Right forelimb (tissue), 1 donor: ENCODE measurements around the gene VEZF1.
A peak's percentile ranks its signal among the peaks of the same experiment; 100 is the strongest.
"Not testable (repeated sequence)": the region's sequence is repeated elsewhere in the genome, so short reads cannot be mapped to it uniquely, and the experiment has no call there.

ENCODE experiments used
- DNase-seq: peaks from one replicate; pipeline ENCODE4 v3.0.0-alpha.2; 2018

VEZF1 gene

DNA sequence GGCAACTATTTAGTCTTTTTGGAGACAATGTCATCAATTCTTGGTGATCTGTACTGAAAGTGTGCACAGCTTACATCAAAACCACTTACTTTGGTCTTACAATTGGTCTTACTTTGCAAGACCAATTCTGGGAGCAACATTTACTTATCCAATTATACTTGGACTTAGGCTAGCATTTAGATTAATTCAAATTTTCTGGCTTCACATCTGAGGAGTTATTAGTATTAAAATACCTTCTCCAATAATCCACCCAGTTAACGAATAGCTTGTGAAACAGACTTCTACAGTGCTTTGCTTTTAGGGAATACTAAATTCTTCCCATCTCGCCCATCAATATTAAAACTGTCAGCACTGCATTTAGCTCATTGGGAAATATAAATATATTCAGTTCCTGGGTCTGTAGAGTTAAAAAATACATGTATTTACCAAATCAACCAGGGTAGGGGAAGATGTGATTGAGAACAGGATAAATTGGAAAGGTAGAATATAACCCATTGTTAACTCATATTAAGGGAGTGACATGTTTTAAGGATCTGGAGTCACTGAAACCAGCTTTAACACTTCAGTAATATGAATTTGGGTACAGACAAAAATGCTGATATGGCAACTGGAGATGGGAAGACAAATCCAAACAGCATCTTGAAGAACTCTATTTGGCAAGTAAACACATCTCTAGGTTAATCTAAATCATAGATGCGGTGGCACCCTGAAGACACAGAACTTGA is 9.2 kb upstream of the VEZF1 start:
- no peak for DNase-seq

DNA sequence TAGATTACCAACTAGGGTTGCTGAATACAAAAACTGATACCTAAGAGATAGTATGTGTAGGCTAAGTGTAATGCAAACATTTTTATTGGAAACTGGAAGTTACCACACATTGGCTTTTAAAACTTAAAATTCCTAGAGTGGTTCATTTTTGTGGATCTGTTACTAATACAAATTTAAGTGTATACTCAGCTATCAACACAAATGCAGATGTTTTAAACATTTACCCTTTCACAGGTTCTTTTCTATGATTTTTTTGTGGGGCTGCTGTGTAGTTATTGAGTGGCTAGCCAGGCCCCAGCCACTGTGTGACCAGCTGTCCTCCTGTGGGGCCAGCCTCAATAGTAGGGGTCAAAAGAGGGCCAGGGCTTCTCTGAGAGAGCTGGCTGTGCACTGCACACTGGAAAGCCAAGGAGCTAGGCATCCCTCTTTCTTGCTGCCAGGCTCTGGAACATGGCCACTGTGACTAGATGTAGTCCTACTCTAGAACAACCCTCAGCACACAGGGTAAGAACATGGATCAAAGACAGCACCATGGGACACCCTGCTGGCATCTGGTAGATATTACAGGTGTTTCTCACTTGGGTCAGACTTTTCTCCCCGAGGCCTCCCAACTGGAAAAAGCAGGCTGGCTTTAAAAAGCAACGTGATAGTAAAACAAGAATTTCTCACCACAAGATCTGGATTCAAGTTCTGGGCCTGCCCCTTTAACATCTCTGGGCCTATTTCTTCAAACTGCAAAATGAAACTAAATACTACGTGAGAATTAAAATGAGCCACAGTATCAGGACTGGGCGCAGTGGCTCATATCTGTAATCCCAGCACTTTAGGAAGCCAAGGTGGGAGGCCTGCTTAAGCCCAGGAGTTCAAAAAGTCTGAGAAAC is 7.3 kb upstream of the VEZF1 start:
- DNase-seq: peak; percentile 73

DNA sequence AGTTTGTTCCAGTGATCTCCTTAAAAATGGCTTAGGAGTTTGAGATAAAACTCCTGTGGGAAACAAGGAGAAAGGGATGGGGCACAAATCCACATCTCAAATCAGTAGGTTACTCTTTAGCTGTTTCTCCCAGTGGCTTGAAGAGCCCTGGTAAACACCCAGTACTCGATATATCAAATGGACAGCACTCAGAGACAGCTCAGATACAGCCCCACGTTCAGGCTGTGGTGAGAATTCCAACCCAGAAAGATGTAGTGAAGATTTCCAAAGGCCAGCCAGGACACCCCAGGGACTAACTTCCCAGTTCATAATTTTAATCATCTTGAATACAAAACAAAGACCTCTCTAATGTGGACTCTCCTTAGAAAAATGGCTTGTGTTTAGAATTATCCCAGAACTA is 6.4 kb upstream of the VEZF1 start:
- DNase-seq: no peak

DNA sequence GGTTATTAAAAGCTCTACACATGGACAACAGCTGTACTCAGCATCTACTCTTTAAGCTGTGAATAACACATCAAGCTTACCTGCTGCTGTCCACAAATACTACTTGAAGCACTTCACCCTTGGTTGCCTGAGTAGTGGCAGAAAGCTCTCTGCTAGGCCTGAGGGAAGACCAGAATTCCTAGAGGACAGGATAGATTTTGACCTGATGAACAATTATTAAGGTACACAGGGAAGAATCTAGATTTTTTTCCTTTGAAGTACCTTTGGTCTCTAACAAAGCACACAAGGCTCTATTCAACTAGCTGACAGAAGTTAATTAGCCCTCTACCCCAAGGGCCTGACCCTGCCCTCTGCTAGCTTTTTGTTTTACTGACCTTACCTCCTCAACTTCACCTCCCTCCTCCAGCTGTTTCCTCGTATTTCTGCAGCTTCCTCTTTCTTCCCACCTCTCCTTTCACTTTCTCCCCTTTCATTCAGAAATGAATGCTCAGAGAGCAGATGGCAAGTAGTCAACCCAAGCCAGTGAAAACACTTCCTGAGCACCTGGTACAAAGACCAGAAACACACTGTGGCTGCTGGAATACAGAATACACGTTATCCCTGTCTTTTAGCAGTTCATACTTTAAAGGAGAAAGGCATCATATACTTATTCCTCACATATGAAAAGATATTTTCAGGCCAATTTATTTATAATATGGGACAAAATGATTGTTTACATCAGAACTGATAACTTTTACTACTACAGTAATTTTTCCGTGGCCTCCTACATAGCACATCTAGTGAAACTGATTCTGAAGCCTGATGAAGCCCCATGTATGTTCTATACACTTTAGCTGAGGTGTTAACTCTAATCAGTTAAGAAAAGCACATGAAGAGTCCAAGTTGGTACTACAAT is 5.7 kb upstream of the VEZF1 start:
- no peak for DNase-seq

DNA sequence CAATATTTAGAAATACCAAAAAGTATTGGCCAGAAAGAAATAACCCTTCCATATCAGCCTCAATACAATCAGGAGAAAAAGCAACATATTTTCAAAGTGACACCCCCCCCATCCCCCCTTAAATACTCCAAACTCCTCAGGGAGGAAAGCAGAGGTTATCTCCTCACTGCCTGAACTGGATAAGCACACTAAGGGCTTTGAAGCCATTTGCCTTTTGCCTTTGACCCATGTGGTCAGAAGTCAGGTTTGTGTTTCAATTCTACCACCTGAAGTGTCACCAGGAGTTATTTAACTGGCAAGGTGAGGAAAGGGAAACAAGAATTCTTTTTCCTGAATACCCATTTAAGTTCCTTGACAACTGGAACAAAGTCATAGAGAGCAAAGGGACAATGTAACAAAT is 3.5 kb upstream of the VEZF1 start:
- DNase-seq: no peak

DNA sequence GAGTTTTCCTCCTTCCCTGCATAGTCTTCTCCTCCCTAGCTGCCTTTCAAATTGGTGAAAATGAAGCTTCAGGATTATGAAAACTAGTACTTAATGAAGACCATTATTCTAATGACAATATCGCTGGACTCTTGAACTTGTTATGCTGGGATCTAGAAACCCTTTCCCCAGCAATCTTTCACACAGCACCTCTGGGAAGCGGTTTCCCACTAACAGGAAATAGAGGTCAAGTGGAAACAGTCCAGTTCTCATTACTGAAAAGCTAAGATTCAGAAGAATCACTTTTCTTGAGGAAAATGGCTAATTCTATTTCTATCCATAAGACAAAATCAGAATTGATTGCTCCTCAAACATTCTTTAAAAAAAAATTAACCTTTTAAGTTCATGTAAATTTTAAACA is 2.0 kb upstream of the VEZF1 start:
- DNase-seq: no peak

DNA sequence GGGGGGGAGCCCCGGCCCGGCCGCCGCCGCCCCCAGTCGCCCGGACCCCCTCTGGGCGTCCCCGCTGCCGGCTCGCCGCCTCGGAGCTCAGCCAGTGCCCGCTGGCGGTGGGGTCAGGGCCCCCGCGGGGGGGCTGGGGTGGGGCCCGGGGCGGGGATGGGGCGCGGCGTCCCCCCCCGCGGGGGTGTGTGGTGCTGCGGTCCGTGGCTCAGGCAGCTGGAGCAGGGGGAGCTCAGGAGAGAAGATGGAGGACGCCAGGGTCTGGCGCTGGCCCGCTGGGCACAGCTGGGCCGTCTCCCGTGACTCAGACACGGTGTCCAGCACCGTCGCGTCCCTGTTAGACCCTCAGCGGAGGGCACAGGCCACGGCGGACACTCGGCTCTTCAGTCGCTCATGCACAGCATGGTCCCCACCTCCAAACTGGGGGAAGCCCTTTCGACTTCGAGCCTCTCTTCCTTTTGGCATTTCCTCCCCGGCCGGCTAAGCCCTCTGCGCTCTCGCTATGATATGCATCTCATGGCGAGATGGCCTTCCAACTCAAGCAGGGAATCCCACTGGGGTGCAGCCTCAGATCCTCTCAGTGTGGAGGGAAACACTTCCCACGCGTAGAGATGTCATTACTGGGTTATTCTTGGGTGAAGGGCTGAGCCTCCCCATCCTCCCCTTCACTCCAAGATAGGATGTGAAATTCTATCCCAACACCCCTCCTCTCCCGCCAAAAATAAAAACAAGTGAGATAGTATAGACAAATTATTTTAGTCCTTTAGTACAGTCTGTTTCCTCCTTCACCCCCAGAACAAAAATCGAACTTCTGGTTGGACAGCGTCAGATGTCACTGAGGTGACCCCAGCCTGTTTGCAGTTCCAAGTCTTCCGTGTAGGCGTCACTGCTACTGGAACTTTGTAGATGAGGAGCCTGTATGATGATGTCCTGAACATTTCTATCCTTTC is 522 bp upstream of the VEZF1 start:
- DNase-seq: peak; percentile 86

DNA sequence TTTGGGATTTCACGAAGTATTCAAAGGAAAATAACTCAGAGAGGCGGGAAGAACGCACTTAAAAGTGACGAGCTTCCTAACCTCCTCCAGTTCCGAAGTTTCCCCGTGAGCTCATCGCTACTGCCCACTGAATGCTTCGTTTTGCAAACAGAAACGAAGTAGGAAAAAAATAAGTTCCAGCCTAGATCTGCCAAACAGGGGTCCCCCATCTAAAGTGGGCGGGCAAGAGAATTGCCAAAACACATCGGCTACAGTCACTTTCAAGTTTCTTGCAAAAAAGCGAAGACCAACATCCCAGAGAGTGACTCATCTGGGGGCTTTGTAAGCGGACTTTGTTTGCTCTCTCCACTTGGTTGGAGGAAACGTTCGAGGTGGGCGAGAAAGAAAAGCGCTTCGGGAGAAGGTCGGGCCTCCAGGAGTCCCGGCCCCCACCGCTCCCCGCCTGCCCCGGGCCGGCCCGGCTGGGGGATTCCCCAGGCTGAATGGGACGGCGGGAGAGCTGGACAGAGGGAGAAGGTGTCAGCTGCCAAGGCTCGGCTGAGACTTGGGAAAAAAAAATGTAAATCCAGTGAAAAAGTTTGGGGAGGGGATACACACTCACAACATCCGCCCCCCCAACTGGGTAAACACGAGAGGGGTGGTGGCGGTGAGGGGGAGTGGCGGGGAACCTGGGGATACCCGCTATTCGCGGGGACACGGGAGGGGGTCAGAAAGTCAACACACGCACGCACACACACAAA is 1.0 kb downstream of the VEZF1 start:
- peak; percentile 76 for DNase-seq

DNA sequence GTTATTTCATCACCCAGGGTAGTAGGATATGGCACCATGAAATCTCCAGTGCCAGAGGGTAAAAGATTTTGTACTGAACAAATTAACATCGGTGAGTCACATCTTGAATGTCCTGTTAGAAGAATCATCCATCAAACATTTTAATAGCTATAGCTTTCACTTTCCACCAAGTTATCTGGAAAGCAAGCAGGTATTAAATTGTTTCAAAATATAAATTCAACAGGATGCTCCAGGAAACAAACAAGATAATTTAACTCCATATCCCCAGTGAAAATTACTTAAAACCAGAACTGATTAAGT is 2.4 kb downstream of the VEZF1 start:
- DNase-seq: no peak

DNA sequence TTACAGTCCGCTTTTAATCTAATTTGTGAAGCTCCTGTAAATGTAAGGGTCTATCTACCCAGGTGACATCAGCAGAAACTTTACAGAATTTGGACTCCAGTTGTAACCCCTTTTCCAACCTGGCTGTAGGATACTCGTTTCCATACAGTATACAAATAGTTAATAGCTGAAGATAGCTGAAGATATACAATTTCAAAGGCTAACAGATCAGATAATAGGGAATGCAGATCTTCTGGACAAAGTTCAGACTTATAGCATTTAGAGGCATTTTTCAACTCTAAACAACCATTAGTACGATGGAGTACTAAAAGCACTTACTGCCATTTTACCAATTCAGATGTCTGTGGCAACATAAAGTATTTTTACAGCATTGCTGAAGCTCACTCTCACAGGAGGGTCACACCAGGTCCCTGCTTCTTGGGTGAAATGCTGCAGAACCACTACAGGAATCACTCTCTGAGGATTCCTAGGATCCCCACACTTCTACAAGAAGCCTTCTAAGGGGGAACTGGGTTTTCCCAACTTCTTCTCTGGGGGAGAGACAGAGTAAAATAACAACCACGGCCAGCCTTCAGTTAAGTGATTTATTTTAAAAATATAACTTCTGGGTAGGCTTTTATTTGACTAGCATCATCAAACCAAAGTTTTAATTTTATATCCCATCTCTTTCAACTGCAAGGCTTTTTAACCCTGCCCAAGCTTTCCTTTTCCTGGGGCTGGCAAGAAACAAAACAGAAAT is 2.9 kb downstream of the VEZF1 start:
- no peak for DNase-seq

DNA sequence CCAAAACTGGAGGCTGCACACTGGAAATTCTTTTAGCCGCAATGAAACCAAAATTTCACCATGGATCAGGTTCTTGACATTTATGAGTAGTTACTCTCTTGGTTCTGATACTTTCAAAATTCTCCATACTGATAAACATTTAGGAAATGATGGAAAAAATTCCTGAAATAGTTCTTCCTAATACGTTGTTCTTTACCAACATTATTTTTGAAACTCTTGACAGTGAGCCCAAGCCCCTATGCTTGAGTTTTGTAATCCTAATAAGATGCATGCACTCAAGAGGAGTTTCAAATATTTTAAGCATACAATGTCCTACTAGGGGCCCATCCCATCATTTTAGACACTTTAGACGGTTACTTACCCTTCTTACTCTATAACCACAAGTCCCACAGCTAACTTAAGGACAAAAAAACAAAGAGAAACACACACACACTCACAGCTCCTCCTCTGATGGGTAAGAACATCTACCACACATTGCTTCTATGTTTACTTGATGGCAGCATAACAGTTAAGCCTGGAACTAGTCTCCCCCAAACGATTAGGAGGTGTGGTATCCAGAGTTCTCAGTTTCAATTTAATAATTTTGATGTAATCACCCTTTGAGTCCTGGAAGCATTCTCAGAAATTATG is 3.7 kb downstream of the VEZF1 start:
- no peak for DNase-seq

DNA sequence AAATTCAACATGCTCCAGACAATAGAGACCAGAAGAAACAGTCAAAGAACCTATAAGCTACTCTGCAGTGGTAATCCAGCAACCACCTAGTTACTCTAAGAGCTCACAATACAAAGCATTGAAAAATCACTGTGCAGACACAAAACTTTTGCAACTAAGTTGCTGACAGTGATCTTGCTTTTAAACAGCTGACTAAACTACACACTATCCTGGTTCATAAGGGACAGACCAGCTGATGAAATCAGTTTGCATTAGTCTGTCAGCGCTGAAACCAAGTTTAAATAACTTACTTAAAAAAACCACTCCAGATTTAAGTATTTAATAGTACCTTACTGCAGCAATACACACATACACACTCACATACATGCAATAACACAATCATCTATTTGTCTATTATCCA is 4.6 kb downstream of the VEZF1 start:
- DNase-seq: no peak

DNA sequence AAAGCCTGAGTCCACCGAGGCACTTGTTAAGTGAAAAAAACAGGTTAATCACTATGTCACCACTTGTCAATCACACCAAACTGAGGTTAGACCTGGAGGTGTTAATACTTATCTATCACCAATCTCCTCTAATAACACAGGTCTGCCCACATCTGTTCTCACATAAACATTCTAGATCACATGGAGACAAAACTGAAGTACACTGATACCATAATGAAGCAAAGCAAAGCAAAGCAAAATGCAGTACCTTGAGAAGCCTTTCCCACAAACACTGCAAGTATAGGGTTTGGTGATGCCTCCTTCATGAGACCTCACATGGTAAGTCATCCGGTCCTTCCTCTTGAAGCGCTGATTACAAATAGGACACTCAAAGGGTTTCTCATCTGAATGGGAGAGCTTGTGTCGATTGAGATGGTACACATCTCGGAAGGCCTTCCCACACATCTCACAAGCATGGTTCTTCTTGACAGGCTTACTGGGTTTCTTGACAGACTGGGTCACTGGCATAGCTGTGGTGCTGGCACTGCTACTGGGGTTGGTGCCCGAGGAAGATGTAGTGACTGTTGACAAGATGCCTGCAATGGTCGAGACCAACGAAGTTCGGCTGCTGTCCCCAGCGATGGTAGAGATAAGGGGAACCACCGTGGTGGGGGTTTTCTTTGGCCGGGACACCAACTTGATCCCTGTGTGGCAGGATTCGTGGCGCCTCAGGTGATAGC is 5.4 kb downstream of the VEZF1 start:
- no peak for DNase-seq

DNA sequence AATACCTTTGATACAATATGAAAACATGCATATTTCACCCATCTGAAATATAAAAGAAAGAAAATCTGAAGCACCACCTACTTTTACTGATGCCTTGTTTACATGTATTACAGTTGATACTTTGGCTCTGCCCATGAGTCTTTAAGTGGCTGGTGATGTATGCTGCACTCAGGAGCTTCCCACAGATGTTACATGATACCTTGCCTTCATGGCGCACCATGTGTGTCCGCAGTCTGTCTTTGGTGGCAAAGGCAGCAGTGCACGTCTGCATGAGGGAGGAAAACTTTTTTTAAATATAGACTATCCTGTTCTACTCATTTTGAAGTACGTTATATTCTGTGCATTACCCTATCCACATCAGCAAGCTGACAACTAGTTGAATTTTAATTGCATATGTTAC is 7.5 kb downstream of the VEZF1 start:
- no peak for DNase-seq

DNA sequence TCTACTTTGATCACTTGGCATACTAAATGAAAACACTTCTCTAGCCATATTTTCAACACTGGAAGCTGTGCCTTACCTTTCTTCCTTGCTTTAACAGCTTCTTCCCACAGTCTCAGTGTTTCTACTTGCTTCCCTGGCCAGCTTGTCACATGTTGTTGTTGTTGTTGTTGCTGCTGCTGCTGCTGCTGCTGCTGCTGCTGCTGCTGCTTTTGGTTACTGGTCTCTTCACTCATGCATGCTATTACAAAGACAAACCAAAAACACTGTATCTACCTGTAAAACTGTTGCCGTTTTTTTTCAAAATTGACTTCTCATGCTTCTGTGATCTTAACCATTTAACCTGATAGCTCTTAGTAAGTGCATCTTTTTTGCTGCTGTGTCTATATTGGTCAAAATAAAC is 9.0 kb downstream of the VEZF1 start:
- DNase-seq: no peak

DNA sequence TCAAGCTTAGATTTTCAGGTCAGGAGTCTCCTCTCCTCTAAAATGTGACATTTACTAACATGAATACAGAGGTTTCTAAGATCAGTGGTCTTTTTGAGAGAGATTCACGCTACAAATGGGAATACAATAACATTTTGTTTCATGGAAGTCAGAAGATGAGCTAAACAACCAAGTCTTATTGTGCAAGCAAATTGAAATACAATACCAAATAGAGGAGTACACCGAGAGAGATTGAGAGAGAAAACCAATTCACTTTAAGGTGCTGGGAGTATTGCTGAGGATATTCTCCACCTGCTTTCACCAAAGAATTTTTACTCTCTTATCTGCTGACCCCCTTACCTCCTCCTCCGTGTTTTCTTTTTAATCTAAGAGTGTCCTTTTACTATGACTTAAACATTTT is 11.5 kb downstream of the VEZF1 start:
- no peak for DNase-seq

DNA sequence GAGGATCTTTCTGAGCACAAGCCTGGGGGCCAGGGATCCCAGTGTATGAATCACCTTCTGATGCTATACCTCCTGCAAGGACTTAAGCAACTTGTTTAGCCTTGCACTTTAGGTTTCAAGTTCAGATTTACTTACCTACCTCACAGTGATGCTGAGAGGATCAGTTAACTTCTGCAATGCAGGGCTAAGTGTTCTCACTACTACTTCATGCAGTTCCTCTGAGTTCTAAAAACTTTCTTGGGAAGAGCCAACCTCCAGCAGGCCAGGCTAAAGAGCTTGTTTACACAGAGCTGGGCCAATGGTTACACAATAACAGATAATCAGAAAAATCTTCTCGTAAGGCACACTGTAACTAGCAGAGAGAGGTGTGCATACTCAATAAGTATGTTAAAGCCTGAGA is 13.0 kb downstream of the VEZF1 start:
- DNase-seq: no peak

DNA sequence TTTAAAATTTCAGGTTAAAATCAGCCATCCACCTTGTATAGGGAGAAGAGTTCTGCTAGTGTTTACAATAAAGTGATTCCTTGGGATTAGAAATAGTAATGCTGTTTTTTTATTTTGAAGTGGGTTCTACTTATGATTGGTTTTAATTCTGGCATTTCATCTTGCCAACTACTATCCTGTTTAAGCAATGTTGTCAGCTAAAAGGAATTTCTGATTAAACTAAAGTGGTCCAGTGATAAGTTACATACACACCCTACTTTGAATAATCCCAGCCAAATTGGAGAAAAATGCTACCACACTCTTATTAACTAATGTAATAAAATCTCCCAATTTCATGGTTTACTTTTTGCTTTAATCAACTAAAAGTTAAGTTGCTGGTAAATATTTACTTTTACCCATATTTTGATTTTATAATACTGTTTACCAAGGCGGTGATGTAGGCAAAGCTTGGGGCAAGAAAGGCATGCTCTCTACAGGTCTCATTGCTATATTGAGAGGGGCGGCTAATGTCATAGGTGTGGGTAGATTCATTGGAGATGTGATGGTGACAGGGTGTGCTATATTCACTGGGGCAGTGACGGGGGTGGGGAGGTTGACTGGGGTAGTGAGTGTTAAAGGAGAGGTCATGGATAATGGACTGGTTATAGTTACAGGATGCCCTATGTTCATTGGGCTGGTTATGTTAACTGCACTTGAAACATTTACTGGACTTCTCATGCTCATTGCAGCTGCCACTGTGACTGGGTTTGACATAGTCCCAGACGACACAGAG is 13.8 kb downstream of the VEZF1 start:
- DNase-seq: not testable (repeated sequence)

DNA sequence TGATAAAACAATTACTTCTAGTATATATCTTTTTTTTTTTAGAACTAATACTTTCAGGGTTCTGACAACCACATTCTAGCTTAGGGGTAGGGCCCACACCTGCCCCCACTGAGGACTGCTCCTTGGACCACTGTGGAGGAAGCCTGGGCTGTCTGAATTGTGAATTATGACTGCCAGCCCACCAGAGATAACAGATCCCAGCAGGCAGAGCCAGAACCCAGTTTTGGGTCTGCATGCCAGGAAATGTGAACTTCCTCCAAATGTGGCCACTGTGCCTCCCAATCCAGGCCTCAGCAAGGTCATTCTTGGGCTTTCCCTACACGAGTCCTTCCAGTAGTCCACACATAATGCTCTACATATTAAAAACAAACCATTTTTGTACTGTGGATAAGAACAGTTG is 15.9 kb downstream of the VEZF1 start:
- no peak for DNase-seq
